Body of pancreas (tissue), 4 donors: ENCODE measurements around the gene UBE2R2.

Experiments
- CTCF ChIP-seq, 7 experiments: fragments of 450-650 bp in 4 of 7; fragments of 200-600 bp in 3 of 7; sonication (generic) in 3 of 7; IDR thresholded peaks; one replicate each; pipeline ENCODE4 v1.5.1; 2016 to 2019; ENCODE audit warnings: antibody characterized with exemption in 7 of 7
- POLR2A ChIP-seq, 3 donors: fragments of 450-650 bp; IDR thresholded peaks; one replicate each; pipeline ENCODE4 v1.6.1; 2016; ENCODE audit warnings: antibody characterized with exemption in 3 of 3, mild to moderate bottlenecking in 2 of 3

- TF ChIP-seq POLR2A (IDR thresholded peaks at IDR 0.05) (no peak), CTCF (IDR thresholded peaks at IDR 0.05) (no peak)
Observed at GRCh38 chr9:33893861-33894260, 76.9 kb downstream of the UBE2R2 start.
